Umbilical cord (tissue), 2 donors: ENCODE results near the gene KCNIP3. TPM values are rescaled to one million over a fixed set of nuclear protein-coding genes. Genes with fewer than 3 reads are reported as not detected.
"Not testable (repeated sequence)": the region's sequence is repeated elsewhere in the genome, so short reads cannot be mapped to it uniquely, and the experiment has no call there.

Source experiments
- DNase-seq: peaks from one replicate; pipeline ENCODE4 v3.0.0-alpha.2; 2015; ENCODE audit warnings: low spot score
- total RNA-seq: library from RNA; depleted of rRNA; stranded (reverse); fragments of >200 nt; gene quantifications from one replicate; pipeline ENCODE4 v1.2.3, GENCODE V29; 2014; ENCODE audit warnings: low replicate concordance; ENCODE audit not compliant: insufficient read depth

The KCNIP3 gene
- total RNA-seq, 1 donor from 2014 or later: 12.5 TPM

DNA sequence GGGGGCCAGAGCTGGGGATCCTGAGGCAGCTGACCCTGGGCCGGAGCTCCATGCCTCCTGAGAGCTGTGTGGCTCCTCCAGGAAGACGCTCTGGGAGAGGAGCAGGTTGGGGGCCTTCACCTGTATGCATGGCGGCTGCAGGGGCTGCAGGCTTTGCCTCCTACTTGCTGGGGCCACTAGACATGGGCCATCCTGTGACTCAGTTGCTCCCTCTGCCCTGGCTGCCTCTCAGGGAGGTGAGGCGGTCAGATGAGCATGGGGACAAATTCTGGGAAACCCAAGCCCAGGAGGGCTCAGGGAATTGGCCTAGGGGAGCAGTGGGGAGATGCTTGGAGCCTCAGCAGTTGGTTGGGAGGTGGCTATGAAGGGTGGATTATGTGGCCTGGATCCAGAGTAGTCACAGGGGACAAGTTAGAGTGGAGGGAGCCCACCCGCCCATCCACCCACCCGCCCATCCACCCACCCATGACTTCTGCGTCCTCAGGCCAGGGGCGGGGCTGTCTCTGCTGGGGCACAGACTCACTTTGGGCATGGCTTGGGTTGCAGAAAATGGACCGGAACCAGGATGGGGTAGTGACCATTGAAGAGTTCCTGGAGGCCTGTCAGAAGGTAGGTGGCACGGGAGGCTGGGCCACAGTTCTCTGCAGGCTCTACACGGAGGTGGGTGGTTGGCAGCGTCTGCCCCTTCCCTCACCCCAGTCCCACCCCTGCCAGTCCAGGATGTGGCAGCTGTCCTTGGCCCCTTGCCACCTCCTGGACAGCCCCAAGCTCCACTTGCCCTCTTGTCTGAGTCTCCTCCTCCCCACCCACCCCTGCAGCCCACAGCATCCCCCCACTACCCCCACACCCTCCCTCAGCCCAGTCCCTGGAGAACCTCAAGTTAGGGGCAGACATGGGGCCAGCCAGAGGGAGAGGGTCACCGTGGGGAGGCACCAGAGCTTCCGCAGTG lies 85.8 kb downstream of the KCNIP3 start:
- no peak for DNase-seq

DNA sequence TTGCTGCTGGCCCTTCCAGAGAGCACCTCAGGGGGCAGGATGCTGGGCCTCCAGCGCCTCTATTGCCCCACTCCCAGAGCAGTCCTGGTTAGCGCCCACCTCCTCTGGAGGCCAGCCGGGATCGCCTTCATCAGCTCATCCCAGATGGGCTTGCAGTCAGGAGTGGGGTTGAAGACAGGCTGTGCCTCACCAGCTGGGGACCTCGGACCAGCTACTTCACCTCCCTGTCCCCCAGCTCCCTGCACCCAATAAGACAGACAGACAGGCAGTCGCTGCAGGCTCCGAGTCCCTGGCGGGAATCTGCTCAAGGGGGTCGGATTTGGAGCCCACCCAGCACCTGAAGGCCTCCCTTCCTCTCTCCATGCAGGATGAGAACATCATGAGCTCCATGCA lies 86.5 kb downstream of the KCNIP3 start:
- DNase-seq: no peak

DNA sequence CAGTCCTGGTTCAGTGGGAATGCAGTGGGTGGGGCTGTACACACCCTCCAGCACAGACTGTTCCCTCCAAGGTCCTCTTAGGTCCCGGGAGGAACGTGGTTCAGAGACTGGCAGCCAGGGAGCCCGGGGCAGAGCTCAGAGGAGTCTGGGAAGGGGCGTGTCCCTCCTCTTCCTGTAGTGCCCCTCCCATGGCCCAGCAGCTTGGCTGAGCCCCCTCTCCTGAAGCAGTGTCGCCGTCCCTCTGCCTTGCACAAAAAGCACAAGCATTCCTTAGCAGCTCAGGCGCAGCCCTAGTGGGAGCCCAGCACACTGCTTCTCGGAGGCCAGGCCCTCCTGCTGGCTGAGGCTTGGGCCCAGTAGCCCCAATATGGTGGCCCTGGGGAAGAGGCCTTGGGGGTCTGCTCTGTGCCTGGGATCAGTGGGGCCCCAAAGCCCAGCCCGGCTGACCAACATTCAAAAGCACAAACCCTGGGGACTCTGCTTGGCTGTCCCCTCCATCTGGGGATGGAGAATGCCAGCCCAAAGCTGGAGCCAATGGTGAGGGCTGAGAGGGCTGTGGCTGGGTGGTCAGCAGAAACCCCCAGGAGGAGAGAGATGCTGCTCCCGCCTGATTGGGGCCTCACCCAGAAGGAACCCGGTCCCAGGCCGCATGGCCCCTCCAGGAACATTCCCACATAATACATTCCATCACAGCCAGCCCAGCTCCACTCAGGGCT lies 87.9 kb downstream of the KCNIP3 start:
- DNase-seq: peak; percentile 22

DNA sequence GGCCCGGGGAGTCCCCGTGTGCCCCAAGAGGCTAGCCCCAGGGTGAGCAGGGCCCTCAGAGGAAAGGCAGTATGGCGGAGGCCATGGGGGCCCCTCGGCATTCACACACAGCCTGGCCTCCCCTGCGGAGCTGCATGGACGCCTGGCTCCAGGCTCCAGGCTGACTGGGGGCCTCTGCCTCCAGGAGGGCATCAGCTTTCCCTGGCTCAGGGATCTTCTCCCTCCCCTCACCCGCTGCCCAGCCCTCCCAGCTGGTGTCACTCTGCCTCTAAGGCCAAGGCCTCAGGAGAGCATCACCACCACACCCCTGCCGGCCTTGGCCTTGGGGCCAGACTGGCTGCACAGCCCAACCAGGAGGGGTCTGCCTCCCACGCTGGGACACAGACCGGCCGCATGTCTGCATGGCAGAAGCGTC lies 88.4 kb downstream of the KCNIP3 start:
- no peak for DNase-seq

DNA sequence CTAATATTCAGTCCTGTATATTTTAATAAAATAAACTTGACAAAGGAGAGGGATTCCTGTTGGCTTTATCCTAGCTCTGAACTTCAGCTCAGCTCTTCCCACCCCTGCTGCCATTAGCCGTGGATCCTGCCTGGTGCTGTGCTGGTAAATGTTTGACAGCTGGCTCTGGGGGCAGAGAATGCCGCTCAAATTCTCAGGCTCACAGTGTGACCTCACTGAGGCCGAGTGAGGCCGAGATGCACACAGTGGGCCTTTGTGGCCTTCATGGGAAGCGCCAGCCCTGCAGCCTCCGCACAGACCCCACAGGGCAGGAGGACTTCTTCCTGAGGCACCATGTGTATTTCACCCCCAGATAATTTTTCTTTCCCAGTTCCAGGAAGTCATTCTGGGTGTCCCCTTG lies 88.9 kb downstream of the KCNIP3 start:
- DNase-seq: no peak

DNA sequence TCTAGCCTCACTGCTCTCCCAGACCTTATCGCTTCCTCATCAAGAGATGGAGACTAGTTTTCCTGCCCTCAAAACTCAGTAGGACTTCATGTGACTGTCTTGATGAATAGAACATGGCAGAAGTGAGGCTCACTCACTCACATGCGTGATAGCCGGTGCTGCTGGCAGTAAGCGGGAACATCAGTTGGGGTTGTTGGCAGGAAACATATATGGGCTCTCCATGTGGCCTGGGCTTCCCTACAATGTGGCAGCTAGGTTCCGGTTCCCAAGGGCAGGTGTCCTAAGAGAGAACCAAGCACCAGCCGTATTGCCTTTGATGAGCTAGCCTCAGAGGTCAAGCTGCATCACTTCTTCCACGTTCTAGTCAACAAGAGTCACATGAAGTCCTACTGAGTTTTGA lies 90.2 kb downstream of the KCNIP3 start:
- no peak for DNase-seq

DNA sequence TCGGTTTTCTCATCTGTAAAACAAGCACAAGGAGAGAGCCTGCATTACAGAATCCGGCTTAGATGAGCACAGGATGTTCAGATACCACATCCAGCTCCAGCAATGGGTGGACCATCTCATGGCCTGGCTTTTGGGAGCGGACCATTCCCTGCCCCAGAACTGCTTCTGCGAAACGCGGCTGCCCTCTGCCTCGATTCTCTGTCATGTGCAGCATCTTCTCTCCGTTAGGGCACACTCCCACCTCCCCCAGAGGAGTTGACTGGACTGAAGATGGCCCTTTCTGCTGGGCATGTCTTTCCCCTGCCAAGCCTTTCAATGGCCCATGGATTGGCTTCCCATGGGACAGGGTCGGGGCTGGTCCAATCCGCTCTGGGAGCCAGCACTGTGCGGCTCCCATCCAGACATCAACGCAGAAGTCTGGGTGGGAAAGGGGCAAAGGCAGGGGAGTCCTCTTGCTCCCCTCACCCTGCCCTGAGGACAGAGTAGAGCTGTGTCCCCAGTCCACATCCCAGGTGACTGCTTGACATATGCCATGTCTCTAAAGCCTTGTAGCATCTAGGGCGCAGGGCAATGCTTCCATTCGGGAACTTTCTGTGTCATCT lies 91.0 kb downstream of the KCNIP3 start:
- no peak for DNase-seq

DNA sequence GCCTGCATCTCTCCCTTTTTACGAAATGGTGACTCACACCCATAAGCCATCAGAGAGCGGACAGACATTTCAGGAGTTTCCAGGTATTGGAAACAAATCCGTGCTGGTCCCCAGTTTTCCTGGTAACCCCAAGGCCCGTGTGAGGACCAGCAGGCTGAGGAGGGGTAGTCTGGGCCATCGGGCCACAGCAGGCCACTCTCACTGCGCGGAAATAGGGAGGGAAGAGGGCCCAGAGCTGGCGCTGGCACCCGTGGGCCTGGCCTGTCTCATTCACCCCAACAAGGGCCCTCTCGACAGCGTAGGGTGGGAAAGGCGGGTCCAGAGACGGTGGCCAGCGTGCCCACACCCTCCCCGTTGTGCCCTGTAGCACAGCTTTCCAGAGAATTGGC lies 91.7 kb downstream of the KCNIP3 start:
- no peak for DNase-seq

DNA sequence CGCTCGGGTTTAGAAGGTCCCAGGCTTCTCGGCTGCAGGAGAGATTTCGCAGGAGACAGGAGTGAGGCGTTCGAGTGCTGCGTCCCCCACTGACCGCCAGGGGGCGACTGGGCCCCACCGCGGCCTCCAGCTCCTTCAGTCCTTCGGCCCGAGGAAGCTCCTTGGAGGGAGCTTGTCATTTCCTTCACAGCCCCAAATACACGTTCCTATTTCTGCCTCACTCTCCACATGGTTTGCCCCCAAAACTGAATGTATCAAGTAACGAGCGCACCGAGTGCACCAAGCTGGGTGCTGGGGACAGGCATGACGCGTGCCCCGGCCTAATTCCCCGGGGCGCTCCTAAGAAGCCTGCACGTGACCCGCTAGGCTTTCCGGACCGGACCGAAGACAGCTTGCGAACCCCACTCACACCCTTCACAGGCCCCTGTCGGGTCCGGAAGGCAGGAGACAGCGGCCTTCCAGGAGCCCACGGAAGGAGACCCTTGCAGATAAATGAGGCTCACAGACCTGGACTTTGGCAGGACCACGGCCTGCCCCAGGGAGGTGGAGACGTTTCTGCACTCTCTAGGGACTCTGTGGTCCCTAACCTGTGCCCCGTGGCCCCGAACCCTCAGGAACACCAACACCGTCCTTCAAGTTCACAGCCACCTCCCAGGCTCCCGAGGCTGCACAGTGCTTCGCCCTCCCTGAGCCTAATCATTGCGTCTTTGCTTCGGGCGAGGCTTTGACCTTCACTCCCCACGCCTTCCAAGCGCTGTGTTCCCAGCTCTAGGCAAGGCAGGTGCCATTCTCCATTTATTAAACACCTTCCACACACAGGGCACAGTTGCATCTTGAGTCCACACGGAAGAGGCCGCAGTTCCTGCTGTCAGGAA lies 92.3 kb downstream of the KCNIP3 start:
- peak; percentile 55 for DNase-seq

DNA sequence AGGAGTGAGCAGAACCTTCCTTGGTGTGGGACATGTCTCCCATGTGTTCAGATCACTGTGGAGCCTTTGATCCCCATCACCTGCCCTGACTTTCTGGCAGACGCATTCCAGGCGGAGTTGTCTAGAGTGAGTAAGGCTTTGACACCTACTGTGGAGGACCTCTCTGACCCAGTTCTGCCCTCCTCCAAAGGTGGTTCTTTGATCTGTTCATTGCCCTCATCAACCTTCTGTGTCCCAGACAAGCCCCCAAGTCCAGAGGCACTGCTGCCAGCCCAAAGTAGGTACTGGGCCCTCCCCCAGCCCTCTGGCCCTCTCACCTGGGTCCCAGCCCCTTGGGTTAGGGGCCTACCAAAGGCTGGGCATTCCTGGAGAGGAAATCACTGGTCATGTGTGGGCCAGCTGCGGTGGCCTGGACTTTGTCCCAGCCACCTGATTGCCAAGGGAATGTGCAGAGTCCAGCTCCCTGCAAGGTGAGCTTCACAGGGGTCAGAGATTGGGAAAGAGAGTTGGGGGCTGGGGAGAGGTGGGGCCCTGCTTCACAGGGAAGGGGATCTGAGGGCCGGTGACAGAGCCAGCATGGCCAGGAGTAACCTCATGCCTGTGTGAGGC lies 93.2 kb downstream of the KCNIP3 start:
- DNase-seq: no peak

DNA sequence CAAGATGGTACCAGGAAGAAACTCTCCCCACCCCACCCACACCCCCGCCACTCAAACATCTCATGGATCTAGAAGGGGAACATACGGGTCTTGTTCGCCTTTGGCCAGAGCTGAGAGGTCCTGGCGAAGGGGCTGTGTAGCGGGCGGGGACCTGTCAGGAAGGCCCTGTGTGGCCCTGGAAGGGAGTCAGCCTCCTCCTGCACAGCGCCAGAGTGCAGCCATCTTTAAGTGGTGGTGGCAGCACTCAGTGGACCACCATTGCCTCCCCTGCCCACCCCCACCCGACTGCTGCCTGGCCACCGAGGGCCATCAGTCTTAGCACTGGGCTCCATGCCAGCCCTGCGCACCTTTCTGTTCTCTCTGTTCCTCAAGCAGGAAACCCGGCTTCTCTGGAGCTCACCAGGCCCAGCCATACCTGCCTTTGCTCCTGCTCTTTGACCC lies 93.8 kb downstream of the KCNIP3 start:
- no peak for DNase-seq

DNA sequence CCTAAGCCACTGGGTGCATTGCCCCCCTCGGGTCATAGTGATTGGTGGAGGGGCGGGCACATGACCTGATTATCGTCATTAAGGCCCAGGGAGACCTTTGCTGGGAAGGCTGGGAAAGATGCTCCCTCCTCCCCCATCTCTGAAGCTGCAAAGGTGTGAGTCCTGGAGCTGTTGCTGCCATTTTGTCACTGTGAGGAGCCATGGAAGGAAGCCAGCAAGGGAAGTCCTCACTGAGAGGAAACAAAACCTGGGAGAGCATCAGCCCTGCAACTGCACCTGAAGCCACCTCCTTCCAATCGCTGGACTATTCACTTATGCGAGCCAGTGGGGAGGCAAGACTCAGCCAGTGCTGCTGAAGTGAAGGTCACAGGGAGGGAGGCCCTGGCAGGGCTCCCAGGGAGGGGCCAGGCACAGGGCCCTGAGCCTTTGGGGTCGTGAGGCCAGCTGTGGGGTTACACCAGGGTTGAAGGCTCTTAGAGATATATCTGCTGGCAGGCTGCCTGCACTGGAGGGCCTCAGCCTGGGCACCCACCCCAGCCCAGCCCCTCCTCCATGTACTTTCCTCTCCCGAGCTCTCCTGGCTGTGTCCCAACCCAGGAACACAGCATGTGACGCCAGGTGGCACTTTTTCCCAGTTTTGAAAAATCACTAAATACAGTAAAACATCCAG lies 94.6 kb downstream of the KCNIP3 start:
- DNase-seq: peak; percentile 25

DNA sequence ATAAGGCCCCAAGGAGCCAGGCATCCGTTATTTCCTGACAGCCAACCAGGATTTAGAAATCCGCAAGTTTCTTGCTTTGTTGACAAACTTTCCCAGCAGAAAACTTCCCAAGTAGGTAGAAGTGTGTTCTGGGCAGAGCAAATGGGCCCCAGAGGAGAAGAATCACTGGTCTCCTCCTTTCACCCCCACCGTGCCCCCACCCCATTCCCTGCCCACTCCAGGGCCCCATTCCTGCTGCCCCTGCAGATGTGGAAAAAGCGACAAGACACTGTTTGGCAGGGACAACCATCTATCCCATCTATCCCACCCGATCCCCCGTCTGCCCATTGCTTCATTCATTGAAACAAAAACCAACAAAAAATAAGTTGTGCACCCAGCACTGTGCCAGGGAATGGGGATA lies 95.2 kb downstream of the KCNIP3 start:
- no peak for DNase-seq

DNA sequence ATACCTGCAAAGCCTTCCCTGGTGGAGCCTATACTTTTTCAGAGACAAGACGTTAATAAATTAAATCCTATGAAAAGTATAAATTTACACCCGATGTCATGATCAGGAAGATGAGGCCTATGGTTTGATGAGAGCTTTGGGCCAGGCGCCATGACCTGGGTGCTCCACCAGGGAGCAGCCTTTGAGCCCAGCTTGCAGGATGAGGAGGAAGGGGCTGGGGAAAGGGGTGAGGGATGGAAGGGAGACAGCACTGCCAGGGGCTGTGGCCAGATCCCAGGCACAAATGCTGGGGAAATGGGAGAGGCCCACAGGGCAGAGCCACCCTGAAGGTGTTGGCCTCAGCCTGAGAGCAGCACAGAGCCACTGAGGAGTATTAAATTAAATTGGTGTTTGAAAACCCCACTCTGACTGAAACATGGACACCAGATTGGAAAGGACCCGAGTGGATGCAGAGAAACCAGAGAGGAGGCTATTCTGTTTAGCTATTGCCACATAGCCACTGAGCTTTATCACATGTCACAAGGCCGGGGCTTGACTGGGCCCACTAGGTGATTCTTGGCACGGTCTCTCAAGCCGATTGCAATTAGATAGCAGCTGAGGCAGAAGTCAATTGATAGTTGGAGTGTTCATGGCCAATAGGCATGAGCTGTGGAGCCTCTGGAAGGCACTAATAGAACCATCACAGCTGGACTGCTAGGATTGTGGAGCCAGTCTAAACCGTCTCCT lies 95.7 kb downstream of the KCNIP3 start:
- no peak for DNase-seq

DNA sequence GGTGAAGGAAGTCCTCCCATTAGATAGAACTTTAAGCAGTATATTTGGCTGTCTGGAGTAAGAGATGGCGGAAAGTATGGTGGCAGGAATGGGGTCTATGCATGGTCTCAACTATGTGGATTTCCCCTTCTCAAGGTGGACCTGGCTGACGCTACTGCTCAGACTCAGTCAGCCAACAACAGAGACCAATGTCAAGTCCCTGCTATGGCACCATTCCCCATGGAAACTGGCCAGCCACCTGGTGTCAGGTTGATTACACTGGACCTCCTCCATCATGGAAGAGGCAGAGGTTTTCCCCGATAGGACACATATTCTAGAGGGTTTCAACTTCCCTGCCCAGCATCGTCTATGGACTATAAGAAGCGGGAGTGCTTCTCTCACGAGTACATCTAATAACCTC lies 96.8 kb downstream of the KCNIP3 start:
- DNase-seq: no peak

DNA sequence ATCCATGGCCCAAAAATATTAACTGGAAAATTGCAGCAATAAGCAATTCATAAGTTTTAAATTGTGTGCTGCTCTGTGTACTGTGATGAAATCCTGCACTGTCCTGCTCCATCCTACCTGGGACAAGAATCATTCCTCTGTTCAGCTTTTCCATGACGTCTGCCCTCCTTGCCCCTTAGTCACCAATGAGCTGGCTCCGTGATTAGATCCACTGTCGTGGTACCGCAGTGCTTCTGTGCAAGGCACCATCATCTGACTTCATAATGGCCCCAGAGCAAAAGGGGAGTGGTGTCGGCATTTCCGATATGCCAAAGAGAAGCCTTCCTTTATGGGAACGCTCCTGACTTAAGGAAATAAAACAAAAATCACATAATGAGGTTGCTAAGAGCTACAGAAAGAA lies 101.9 kb downstream of the KCNIP3 start:
- no peak for DNase-seq

DNA sequence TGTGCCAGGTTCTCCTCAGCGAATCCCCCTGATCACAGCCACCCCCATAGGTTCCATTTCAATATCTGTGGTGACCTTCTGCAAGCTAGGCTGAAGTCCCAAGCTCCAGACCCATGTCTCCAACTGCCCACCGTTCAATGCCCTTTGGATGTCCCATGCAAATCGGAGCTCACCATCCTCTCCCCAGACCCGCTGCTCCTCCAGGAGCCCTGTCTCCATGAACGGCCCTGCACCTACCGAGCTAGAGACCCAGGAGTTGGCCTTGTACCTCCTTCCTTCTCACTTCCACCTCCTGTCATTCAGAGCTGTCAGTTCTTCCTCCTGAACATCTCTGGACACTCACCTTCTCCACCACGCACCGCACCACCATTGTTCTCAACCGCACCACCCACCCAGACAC lies 104.3 kb downstream of the KCNIP3 start:
- DNase-seq: no peak

DNA sequence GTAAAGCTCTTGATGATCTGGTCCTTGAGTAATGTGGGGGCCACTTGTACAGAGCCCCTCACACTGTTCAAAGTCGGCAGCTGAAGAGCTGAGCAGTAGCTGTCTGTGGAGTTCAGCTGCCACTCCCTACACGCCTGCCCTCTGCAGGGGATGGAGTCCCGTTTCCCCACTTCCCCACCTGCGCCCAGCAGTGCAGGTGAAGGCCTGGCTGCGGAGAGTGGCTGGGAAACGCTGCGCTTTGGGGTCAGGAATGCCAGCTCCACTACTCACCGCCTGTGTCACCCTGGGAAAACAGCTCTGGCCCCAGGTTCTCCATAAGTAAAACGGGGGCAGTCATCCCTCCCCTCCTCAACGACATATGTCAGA lies 104.8 kb downstream of the KCNIP3 start:
- DNase-seq: not testable (repeated sequence)

DNA sequence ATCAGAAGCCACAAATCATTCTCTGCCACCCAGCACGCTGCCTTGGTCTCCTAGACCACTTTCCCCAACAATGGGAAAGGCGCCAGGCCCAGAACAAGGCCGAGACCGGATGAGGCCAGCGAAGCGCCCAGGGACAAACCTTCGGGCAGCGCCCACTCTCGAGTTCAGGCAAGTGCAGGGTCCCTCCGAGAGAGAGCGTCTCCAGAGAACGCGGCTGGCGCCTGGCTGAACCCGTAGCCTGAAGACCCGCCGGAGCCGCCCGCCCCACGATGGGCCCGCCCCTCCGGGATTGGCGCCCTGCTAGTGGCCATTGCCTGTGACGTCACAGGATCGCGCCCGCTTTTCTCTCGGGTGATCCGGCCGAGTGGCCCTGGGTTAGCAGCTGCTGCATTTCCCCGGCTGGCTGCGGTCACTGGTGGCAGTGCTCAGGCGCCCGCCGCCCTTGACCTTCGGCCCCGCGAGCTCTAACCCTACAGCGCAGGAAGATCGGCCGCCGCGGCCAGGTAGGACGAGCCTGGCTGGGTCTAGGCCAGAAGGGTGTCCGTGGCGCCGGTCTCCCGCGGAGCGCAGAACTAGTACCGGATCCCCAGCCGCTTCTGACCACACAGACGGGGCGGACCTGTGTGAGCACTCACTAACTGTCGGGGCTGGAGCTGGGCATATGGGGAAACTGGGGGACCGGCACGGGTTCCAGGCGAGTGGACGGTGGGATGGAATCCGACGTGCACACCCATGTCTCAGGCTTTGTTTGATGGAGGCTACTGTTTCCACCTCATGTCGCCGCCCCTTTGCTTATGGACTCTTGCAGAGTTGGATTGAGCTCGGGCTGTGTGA lies 105.4 kb downstream of the KCNIP3 start, which contains the start of gene FAHD2A:
Gene FAHD2A, plus strand, starts transcription at position 339 of the 834 bp plus-strand sequence. CDS start 2,851 bp downstream, outside the sequence.
- peak; percentile 96 for DNase-seq
